Ovary (tissue), 3 donors: ENCODE measurements around the gene TMEM243.

ENCODE experiments used
- EP300 ChIP-seq: sonication (generic); formaldehyde crosslinking; IDR thresholded peaks from one replicate; pipeline ENCODE4 v1.6.1; 2017; ENCODE audit warnings: antibody characterized with exemption
- POLR2A ChIP-seq: fragments of 450-650 bp; IDR thresholded peaks from one replicate; pipeline ENCODE4 v1.6.1; 2017; ENCODE audit warnings: antibody characterized with exemption, mild to moderate bottlenecking, moderate library complexity
- TF ChIP-seq, protein P1 (sequence below), 3 donors: fragments of 450-650 bp in 2 of 3; fragments of 200-600 bp in 1 of 3; IDR thresholded peaks; one replicate each; pipeline versions ENCODE4 v1.5.1 to v1.8.0; 2016 to 2022; ENCODE audit warnings: antibody characterized with exemption in 3 of 3, mild to moderate bottlenecking in 1 of 3
- donor health status: DM: no; HTN: no; CAD: no.

DNA sequence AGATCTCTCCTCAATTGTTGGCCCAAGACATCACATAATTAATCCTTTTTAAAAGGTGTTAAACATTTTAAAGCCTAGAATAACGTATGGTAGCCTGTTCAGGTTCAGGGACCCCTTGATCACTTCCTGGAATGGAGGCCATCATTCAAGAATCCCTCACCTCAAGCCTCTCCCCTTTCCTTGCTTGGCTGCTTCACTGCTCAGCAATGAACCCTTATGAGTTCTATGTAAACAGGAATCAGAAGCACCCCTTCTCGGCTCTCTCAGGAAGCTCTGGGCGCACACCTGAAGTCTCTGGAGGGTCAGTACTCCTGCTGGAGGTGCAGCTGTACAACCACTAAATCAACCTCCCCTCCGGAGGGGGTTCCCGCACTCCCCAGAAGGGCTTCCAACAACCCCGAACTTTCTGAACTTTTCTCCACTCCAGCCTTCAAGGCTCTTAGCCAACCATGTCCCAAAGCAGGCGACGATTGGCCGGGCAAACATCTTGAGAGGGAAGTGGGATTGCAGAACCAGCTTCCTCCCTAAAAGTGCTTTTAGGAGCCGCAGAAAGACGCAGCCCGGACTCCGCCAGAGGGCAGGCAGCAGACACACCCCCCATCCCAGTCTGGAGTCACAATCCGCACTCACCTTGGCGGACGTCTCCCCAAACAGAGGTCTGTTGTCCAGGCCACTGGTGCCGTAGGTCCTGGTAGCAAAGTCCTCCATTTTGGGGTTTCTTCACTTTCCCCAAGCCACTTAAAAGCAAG is 562 bp downstream of the TMEM243 start:
- TF ChIP-seq, protein P1, sequence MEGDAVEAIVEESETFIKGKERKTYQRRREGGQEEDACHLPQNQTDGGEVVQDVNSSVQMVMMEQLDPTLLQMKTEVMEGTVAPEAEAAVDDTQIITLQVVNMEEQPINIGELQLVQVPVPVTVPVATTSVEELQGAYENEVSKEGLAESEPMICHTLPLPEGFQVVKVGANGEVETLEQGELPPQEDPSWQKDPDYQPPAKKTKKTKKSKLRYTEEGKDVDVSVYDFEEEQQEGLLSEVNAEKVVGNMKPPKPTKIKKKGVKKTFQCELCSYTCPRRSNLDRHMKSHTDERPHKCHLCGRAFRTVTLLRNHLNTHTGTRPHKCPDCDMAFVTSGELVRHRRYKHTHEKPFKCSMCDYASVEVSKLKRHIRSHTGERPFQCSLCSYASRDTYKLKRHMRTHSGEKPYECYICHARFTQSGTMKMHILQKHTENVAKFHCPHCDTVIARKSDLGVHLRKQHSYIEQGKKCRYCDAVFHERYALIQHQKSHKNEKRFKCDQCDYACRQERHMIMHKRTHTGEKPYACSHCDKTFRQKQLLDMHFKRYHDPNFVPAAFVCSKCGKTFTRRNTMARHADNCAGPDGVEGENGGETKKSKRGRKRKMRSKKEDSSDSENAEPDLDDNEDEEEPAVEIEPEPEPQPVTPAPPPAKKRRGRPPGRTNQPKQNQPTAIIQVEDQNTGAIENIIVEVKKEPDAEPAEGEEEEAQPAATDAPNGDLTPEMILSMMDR (IDR thresholded peaks at IDR 0.05): no peak
- no peak for TF ChIP-seq POLR2A
- TF ChIP-seq EP300: no peak
